Epithelial cell of esophagus (primary cell): ENCODE measurements around the gene PCDHA5.
"Not testable (repeated sequence)": the region's sequence is repeated elsewhere in the genome, so short reads cannot be mapped to it uniquely, and the experiment has no call there.

Experiments used
- DNase-seq: peaks from one replicate; pipeline ENCODE4 v3.0.0; 2010; ENCODE audit warnings: low read depth
- H3K4me3 ChIP-seq: 2 replicates; pipeline ENCODE4 v1.5.1; 2011; ENCODE audit warnings: mild to moderate bottlenecking, low read length, control low read depth
- TF ChIP-seq, protein P1 (sequence below): IDR thresholded peaks from 2 replicates; pipeline ENCODE4 v1.5.1; 2011; ENCODE audit warnings: low read depth, mild to moderate bottlenecking, low read length, control low read depth, inconsistent platforms; ENCODE audit not compliant: insufficient read depth; ENCODE audit errors: missing control alignments

PCDHA5 gene

DNA sequence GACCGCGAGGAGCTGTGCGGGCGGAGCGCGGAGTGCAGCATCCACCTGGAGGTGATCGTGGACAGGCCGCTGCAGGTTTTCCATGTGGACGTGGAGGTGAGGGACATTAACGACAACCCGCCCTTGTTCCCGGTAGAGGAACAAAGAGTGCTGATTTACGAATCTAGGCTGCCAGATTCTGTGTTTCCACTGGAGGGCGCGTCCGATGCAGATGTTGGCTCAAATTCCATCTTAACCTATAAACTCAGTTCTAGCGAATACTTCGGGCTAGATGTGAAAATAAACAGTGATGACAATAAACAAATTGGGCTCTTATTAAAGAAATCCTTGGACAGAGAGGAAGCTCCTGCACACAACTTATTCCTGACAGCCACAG, 6.9 kb downstream of the PCDHA5 start:
- DNase-seq: no peak
- TF ChIP-seq, protein P1, sequence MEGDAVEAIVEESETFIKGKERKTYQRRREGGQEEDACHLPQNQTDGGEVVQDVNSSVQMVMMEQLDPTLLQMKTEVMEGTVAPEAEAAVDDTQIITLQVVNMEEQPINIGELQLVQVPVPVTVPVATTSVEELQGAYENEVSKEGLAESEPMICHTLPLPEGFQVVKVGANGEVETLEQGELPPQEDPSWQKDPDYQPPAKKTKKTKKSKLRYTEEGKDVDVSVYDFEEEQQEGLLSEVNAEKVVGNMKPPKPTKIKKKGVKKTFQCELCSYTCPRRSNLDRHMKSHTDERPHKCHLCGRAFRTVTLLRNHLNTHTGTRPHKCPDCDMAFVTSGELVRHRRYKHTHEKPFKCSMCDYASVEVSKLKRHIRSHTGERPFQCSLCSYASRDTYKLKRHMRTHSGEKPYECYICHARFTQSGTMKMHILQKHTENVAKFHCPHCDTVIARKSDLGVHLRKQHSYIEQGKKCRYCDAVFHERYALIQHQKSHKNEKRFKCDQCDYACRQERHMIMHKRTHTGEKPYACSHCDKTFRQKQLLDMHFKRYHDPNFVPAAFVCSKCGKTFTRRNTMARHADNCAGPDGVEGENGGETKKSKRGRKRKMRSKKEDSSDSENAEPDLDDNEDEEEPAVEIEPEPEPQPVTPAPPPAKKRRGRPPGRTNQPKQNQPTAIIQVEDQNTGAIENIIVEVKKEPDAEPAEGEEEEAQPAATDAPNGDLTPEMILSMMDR: no peak
- H3K4me3 ChIP-seq: no peak overlapping the region

DNA sequence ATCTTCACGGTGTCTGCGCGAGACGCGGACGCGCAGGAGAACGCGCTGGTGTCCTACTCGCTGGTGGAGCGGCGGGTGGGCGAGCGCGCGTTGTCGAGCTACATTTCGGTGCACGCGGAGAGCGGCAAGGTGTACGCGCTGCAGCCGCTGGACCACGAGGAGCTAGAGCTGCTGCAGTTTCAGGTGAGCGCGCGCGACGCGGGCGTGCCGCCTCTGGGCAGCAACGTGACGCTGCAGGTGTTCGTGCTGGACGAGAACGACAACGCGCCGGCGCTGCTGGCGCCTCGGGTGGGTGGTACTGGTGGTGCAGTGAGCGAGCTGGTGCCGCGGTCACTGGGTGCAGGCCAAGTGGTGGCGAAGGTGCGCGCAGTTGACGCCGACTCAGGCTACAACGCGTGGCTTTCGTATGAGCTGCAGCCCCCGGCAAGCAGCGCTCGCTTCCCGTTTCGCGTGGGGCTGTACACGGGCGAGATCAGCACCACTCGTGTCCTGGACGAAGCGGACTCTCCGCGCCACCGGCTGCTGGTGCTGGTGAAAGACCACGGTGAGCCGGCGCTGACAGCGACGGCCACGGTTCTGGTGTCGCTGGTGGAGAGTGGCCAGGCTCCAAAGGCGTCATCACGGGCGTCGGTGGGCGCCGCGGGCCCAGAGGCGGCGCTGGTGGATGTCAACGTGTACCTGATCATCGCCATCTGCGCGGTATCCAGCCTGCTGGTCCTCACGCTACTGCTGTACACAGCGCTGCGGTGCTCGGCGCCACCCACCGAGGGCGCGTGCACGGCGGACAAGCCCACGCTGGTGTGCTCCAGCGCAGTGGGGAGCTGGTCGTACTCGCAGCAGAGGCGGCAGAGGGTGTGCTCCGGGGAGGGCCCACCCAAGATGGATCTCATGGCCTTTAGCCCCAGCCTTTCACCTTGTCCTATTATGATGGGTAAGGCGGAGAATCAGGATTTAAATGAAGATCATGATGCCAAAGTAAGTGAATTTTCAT, 8.4 kb downstream of the PCDHA5 start:
- DNase-seq, H3K4me3 ChIP-seq: not testable (repeated sequence)

DNA sequence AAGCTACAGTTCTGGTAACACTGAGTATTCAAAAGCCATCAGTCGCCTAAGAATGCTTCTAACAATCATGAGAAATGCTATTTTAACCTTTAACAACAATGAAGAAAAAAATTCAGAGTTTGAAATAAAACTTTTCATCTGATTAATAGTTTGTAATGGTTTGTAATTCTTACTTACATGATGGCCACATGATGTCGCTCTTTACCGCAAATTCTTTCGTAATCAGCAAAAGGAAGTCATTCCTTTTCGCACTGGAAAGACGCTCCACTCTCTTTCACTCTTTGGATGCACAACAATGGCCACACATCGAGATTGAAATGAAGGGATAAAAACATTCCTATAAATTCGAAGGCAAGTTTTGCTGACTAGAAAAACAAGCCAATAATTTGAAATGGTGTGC, 12.6 kb downstream of the PCDHA5 start, which contains the start of gene PCDHA7:
Gene PCDHA7, plus strand, starts transcription at position 277 of the 400 bp plus-strand sequence. Its CDS starts 115 bp downstream, at position 392.
- TF ChIP-seq, protein P1: no peak
- peak; percentile 13 for DNase-seq
- H3K4me3 ChIP-seq: no peak within 1 kb of the TSS

DNA sequence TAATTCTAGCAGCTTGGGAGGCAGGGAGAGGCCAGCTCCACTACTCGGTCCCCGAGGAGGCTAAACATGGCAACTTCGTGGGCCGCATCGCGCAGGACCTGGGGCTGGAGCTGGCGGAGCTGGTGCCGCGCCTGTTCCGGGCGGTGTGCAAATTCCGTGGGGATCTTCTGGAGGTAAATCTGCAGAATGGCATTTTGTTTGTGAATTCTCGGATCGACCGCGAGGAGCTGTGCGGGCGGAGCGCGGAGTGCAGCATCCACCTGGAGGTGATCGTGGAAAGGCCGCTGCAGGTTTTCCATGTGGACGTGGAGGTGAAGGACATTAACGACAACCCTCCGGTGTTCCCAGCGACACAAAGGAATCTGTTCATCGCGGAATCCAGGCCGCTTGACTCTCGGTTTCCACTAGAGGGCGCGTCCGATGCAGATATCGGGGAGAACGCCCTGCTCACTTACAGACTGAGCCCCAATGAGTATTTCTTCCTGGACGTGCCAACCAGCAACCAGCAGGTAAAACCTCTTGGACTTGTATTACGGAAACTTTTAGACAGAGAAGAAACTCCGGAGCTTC, 13.1 kb downstream of the PCDHA5 start:
- DNase-seq, H3K4me3 ChIP-seq: not testable (repeated sequence)

DNA sequence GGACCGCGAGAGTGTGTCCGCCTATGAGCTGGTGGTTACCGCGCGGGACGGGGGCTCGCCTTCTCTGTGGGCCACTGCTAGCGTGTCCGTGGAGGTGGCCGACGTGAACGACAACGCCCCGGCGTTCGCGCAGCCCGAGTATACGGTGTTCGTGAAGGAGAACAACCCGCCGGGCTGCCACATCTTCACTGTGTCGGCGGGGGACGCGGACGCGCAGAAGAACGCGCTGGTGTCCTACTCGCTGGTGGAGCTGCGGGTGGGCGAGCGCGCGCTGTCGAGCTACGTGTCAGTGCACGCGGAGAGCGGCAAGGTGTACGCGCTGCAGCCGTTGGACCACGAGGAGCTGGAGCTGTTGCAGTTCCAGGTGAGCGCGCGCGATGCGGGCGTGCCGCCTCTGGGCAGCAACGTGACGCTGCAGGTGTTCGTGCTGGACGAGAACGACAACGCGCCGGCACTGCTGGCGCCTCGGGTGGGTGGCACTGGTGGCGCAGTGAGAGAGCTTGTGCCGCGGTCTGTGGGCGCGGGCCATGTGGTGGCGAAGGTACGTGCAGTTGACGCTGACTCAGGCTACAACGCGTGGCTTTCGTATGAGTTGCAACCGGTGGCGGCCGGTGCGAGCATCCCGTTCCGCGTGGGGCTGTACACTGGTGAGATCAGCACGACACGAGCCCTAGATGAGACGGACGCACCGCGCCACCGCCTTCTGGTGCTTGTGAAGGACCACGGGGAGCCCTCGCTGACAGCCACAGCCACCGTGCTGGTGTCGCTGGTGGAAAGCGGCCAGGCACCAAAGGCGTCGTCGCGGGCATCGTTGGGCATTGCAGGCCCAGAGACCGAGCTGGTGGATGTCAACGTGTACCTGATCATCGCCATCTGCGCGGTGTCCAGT, 14.5 kb downstream of the PCDHA5 start:
- TF ChIP-seq, protein P1: no peak
- no peak overlapping the region for H3K4me3 ChIP-seq
- no peak for DNase-seq

DNA sequence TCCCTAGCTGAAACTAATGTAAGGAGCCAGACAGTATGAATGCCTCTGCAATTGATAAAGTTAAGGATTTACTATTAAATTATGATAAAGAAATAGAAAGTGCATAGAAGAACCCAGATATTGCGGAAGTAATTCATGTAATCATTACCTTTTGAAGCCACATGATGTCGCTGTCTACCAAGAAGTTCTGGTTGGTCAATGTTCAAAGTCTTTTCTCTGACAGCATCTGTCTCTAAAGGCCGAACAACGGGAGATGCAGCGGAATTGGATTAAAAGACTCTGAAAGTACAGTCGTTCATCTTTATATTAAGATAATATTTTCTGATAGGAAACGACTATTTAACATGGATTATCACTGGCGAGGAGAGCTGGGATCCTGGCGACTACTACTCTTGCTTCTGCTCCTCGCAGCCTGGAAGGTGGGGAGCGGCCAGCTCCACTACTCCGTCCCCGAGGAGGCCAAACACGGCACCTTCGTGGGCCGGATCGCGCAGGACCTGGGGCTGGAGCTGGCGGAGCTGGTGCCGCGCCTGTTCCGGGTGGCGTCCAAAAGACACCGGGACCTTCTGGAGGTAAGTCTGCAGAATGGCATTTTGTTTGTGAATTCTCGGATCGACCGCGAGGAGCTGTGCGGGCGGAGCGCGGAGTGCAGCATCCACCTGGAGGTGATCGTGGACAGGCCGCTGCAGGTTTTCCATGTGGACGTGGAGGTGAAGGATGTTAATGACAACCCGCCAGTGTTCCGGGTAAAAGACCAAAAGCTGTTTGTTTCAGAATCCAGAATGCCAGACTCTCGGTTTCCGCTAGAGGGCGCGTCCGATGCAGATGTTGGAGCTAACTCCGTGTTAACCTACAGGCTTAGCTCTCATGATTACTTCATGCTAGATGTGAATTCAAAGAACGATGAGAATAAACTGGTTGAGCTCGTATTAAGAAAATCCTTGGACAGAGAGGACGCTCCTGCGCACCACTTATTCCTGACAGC, 19.9 kb downstream of the PCDHA5 start, which contains the start of gene PCDHA8:
Gene PCDHA8, plus strand, starts transcription at position 210 of the 985 bp plus-strand sequence. Its CDS starts 135 bp downstream, at position 345.
- TF ChIP-seq, protein P1: no peak
- H3K4me3 ChIP-seq: no peak within 1 kb of the TSS
- no peak for DNase-seq
